Measurements from ENCODE around the gene ASB7. TPM values are rescaled to one million over a fixed set of nuclear protein-coding genes. Genes with fewer than 3 reads are reported as not detected.
"Not testable (repeated sequence)": the region's sequence is repeated elsewhere in the genome, so short reads cannot be mapped to it uniquely, and the experiment has no call there.

The ASB7 gene
- total and polyA plus RNA-seq, 3 experiments from 2014 or later, result 11.2 to 16.0 (median 14.9) TPM

DNA sequence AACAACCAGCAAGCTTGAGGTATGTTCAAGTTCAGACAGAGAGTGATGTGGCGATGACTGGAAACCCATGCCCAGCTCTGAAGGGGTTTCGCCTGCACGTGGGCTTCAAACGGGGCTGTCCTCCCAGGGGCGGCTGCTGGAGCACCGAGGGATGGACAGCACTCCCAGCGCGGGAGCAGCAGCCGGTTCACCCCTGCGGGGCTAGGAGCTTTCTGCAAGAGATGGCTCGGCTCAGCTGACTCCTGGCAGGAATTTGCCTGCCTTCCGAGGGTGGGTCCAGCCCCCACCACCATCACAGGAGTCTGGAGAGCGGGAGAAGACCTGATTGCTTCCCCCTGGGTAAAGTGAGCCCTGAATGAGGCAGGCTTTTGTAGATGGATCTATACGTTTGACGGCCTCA lies 66.9 kb downstream of the ASB7 start:
- H3K9me3 Mint-ChIP-seq, result peaks cover 0 to 6% (median 0%) of the 10 kb centered on the region in 5 donors
- CTCF ChIA-PET, result no interaction called here

DNA sequence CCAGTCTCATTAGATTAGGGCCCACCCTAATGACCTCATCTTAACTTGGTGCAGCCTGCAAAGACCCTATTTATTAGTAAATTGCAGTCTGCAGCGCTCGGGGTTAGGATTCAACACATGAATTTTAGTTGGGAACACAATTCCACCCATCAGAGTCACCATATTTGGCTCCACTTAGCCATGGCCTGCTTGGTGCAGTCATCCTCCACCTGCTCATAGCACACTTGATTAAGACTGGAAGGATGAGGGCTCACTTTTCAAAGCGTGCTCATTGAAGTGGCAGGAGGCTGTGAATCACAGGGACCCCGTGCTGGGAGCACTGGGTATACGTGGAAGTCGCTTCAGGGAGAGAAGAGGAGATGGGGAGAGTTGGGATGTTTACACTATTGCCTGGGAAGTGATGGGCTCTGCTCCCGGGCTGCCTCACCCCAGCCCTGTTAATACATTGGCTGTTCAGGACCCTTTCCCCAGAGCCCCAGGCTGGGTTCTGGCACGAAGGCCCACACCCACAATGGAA lies 68.2 kb downstream of the ASB7 start:
- no peak for DNase-seq
- Mint-ChIP-seq H3K36me3 (peaks cover 0 to 6% (median 0%) of the 10 kb centered on the region in 3 donors), H3K27ac (peak overlapping the region in 1 of 8 donors; percentile 5), H3K4me1 (no peaks in the 10 kb centered on the region), H3K27me3 (peaks cover 10 to 17% of the 10 kb centered on the region in 2 donors), H3K9me3 (peaks cover 0 to 9% (median 4%) of the 10 kb centered on the region in 5 donors), H3K4me3 (no peak overlapping the region)
- no peaks in the 10 kb centered on the region for H3K4me1 ChIP-seq (ENCODE audit: insufficient read depth, low read length)
- H3K36me3 ChIP-seq (ENCODE audit: insufficient read depth, low read length), result no peaks in the 10 kb centered on the region
- ChIA-PET POLR2A (no interaction called here), CTCF (no interaction called here)
- no peaks in the 10 kb centered on the region for H3K9me3 ChIP-seq (ENCODE audit: low read length)
- H3K27me3 ChIP-seq (ENCODE audit: insufficient read depth, low read length, poor library complexity, severe bottlenecking), result no peaks in the 10 kb centered on the region
- H3K27ac ChIP-seq (ENCODE audit: low read depth, low read length), result no peak overlapping the region
- no peak overlapping the region for H3K4me3 ChIP-seq (ENCODE audit: low read length)

More for the DNA sequence above, 66.9 kb downstream of the ASB7 start:
- DNase-seq, result no peak
- H3K27me3 Mint-ChIP-seq, result peaks cover 6 to 20% of the 10 kb centered on the region in 2 donors
- H3K36me3 Mint-ChIP-seq, result no peaks in the 10 kb centered on the region
- H3K4me3 ChIP-seq (ENCODE audit: low read length), result no peak overlapping the region
- no peak overlapping the region for H3K4me3 Mint-ChIP-seq
- H3K9me3 ChIP-seq (ENCODE audit: low read length), result no peaks in the 10 kb centered on the region
- H3K4me1 ChIP-seq (ENCODE audit: insufficient read depth, low read length), result no peaks in the 10 kb centered on the region
- H3K27ac ChIP-seq (ENCODE audit: low read depth, low read length), result no peak overlapping the region
- H3K36me3 ChIP-seq (ENCODE audit: insufficient read depth, low read length), result no peaks in the 10 kb centered on the region
- H3K27me3 ChIP-seq (ENCODE audit: insufficient read depth, low read length, poor library complexity, severe bottlenecking), result no peaks in the 10 kb centered on the region
- H3K4me1 Mint-ChIP-seq, result no peaks in the 10 kb centered on the region
- POLR2A ChIA-PET, result no interaction called here
- no peak overlapping the region for H3K27ac Mint-ChIP-seq

DNA sequence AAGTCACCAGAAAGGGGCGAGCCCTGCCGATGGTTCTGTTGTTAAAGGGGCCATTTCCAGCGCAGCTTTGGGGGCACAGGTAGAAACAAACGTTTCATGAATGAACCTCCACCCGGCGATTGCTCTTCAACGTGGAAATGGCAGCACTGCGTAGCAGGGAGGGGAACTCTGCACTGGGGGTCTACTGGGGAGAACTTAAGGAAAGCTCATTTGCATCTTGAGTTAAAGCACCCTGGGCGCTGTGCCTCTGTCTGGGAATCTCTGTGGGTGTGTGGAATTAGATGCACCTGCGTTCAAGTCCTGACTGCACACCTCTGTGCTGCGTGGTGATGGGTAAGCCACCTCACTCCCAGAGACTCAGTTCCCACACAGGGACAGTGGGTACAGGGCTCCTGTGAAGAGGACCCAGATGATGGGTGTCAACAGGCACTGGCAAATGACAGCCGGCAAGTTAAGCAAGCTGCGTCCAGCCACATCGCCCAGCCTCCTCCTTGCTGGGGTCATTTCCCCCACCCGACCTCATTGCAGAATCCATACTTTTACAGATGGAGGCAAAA lies 68.8 kb downstream of the ASB7 start:
- Mint-ChIP-seq H3K4me3 (no peak overlapping the region), H3K27me3 (peaks cover 10 to 16% of the 10 kb centered on the region in 2 donors), H3K9me3 (peaks cover 0 to 9% (median 6%) of the 10 kb centered on the region in 5 donors), H3K27ac (no peak overlapping the region), H3K4me1 (no peaks in the 10 kb centered on the region), H3K36me3 (peaks cover 0 to 6% (median 0%) of the 10 kb centered on the region in 3 donors)
- POLR2A ChIA-PET, result no interaction called here
- Histone ChIP-seq H3K27me3 (ENCODE audit: insufficient read depth, low read length, poor library complexity, severe bottlenecking) (no peaks in the 10 kb centered on the region), H3K36me3 (ENCODE audit: insufficient read depth, low read length) (no peaks in the 10 kb centered on the region), H3K4me1 (ENCODE audit: insufficient read depth, low read length) (no peaks in the 10 kb centered on the region), H3K27ac (ENCODE audit: low read depth, low read length) (no peak overlapping the region), H3K9me3 (ENCODE audit: low read length) (no peaks in the 10 kb centered on the region), H3K4me3 (ENCODE audit: low read length) (no peak overlapping the region)
- CTCF ChIA-PET, result no interaction called here
- no peak for DNase-seq

DNA sequence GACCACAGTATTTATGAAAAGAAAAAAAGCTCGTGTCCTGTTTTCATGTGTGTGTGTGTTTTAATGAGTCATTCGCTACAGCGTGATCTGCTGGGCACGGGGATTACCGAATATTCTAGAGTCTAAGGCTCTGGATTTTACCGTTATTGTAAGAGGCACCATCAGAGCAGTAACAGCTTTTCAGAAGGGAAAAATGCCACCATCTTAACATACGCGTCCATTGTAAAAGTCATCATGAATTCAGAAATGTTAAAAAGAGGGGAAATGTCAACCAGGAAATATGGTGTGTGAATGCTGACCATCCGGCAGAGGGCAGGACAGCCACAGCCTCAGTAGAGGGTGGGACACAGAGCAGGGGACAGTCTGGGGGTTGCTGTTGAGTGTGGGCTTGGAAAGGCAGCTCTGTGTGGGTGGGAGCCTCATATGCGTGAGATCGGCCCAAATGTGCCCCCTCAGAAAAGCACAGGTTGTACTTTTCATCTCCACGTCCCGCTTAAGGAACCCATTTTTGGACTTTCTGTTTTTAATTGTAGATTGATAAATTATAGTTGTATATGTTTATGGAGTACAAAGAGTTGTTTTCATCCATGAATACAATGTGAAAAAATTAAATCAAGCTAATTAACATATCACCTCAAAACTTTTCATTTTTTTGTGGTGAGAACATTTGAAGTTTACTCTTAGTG lies 69.6 kb downstream of the ASB7 start:
- Mint-ChIP-seq H3K27ac (peak overlapping the region in 1 of 8 donors; percentile 74), H3K9me3 (peaks cover 0 to 10% (median 6%) of the 10 kb centered on the region in 5 donors), H3K4me1 (no peaks in the 10 kb centered on the region), H3K4me3 (no peak overlapping the region), H3K27me3 (peaks cover 12 to 20% of the 10 kb centered on the region in 2 donors), H3K36me3 (peaks cover 0 to 6% (median 0%) of the 10 kb centered on the region in 3 donors)
- no peaks in the 10 kb centered on the region for H3K36me3 ChIP-seq (ENCODE audit: insufficient read depth, low read length)
- DNase-seq, result no peak
- CTCF ChIA-PET, result no interaction called here
- no peaks in the 10 kb centered on the region for H3K4me1 ChIP-seq (ENCODE audit: insufficient read depth, low read length)
- POLR2A ChIA-PET, result no interaction called here
- H3K27ac ChIP-seq (ENCODE audit: low read depth, low read length), result no peak overlapping the region
- H3K9me3 ChIP-seq (ENCODE audit: low read length), result no peaks in the 10 kb centered on the region
- H3K27me3 ChIP-seq (ENCODE audit: insufficient read depth, low read length, poor library complexity, severe bottlenecking), result no peaks in the 10 kb centered on the region
- H3K4me3 ChIP-seq (ENCODE audit: low read length), result no peak overlapping the region

DNA sequence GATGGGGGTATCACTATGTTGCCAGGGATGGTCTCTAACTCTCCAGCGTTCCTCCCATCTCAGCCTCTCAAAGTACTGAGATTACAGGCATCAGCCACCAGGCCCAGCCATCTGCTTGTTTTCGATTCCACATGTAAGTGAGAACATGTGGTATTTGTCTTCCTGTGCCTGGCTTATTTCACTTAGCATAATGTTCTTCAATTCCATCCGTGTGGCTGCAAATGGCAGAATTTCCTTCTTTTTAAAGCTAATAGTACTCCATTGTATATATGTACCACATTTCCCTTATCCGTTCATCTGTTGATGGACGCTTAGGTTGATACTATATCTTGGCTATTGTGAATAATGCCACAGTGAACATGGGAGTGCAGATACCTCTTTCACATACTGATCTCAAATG lies 70.6 kb downstream of the ASB7 start:
- H3K9me3 ChIP-seq (ENCODE audit: low read length), result no peaks in the 10 kb centered on the region
- Mint-ChIP-seq H3K36me3 (peaks cover 0 to 6% (median 0%) of the 10 kb centered on the region in 3 donors), H3K4me1 (no peaks in the 10 kb centered on the region), H3K27ac (no peak overlapping the region), H3K4me3 (no peak overlapping the region), H3K9me3 (peaks cover 0 to 10% (median 8%) of the 10 kb centered on the region in 5 donors), H3K27me3 (peaks cover 12 to 16% of the 10 kb centered on the region in 2 donors)
- no peaks in the 10 kb centered on the region for H3K36me3 ChIP-seq (ENCODE audit: insufficient read depth, low read length)
- H3K4me3 ChIP-seq (ENCODE audit: low read length), result no peak overlapping the region
- no peaks in the 10 kb centered on the region for H3K27me3 ChIP-seq (ENCODE audit: insufficient read depth, low read length, poor library complexity, severe bottlenecking)
- H3K27ac ChIP-seq (ENCODE audit: low read depth, low read length), result no peak overlapping the region
- POLR2A ChIA-PET, result no interaction called here
- CTCF ChIA-PET, result no interaction called here
- no peak for DNase-seq
- no peaks in the 10 kb centered on the region for H3K4me1 ChIP-seq (ENCODE audit: insufficient read depth, low read length)

DNA sequence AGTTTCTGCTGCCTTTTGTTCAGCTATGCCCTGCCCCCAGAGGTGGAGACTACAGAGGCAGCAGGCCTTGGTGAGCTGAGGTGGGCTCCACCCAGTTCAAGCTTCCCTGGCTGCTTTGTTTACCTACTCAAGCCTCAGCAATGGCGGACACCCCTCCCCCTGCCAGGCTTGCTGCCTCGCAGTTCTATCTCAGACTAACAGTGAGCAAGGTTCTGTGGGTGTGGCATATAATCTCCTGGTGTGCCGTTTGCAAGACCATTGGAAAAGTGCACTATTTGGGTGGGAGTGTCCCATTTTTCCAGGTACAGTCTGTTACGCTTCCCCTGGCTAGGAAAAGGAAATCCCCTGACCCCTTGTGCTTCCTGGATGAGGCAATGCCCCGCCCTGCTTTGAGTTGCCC lies 76.8 kb downstream of the ASB7 start:
- DNase-seq, result not testable (repeated sequence)

DNA sequence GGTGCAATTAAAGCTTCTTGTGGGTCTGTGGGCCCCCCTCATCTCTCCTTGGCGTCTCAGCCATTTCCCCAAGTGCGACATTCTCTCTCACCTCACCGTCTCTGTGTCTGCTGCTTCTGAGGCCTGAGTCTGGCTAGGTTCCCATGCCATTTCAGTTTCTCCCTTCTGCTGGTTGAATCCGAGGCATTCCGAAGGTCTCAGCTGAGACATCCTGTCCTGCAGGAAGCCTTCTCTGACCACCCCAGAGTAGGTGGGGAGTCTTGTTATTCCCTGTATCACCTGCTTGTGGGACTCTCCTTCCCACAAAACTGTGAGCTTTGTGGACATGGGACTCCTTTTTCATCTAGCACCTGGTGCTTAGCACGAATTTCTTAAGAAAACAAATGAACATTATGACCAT lies 78.3 kb downstream of the ASB7 start:
- Mint-ChIP-seq H3K27me3 (peaks cover 6 to 17% of the 10 kb centered on the region in 2 donors), H3K27ac (no peak overlapping the region), H3K36me3 (peaks cover 0 to 2% (median 0%) of the 10 kb centered on the region in 3 donors), H3K9me3 (peaks cover 0 to 9% (median 8%) of the 10 kb centered on the region in 5 donors), H3K4me1 (no peaks in the 10 kb centered on the region), H3K4me3 (no peak overlapping the region)
- Histone ChIP-seq H3K9me3 (ENCODE audit: low read length) (no peaks in the 10 kb centered on the region), H3K27me3 (ENCODE audit: insufficient read depth, low read length, poor library complexity, severe bottlenecking) (no peaks in the 10 kb centered on the region), H3K36me3 (ENCODE audit: insufficient read depth, low read length) (no peaks in the 10 kb centered on the region), H3K4me3 (ENCODE audit: low read length) (no peak overlapping the region), H3K4me1 (ENCODE audit: insufficient read depth, low read length) (no peaks in the 10 kb centered on the region), H3K27ac (ENCODE audit: low read depth, low read length) (no peak overlapping the region)
- ChIA-PET POLR2A (no interaction called here), CTCF (no interaction called here)
- no peak for DNase-seq

More for the DNA sequence above, 76.8 kb downstream of the ASB7 start:
- H3K9me3 ChIP-seq (ENCODE audit: low read length); H3K27ac ChIP-seq (ENCODE audit: low read depth, low read length); H3K27ac Mint-ChIP-seq; CTCF ChIA-PET; H3K27me3 ChIP-seq (ENCODE audit: insufficient read depth, low read length, poor library complexity, severe bottlenecking); H3K4me3 ChIP-seq (ENCODE audit: low read length); H3K36me3 ChIP-seq (ENCODE audit: insufficient read depth, low read length); H3K4me1 Mint-ChIP-seq; H3K36me3 Mint-ChIP-seq; H3K4me1 ChIP-seq (ENCODE audit: insufficient read depth, low read length); H3K4me3 Mint-ChIP-seq; POLR2A ChIA-PET: not testable (repeated sequence)
- Mint-ChIP-seq H3K27me3 (peaks cover 10 to 17% of the 10 kb centered on the region in 2 donors), H3K9me3 (peaks cover 0 to 13% (median 11%) of the 10 kb centered on the region in 5 donors)

DNA sequence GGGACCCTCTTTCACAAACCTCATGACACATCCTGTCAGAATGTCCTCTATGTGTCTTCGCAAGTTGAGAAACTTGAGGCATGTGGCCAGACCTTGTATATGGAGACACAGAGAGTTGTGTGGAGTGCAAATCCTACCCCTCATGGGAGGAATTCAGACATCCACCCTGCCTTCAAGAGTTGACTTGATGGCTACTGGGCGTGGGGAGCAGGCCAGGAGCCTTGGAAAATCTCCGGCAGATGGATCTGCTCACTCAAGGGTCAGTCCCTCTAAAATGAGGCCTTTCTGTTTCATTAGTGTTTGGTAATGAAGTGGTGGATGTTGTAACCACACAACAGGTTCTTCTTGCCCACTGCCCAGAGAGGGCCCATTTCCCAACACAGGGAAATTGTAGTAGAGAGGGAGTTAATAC lies 79.0 kb downstream of the ASB7 start:
- no peak overlapping the region for H3K4me3 Mint-ChIP-seq
- H3K27me3 ChIP-seq (ENCODE audit: insufficient read depth, low read length, poor library complexity, severe bottlenecking), result no peaks in the 10 kb centered on the region
- no peak overlapping the region for H3K27ac Mint-ChIP-seq
- ChIA-PET POLR2A (no interaction called here), CTCF (no interaction called here)
- H3K9me3 Mint-ChIP-seq, result peaks cover 0 to 9% (median 5%) of the 10 kb centered on the region in 5 donors
- H3K36me3 Mint-ChIP-seq, result peaks cover 0 to 2% (median 0%) of the 10 kb centered on the region in 3 donors
- H3K9me3 ChIP-seq (ENCODE audit: low read length), result no peaks in the 10 kb centered on the region
- H3K4me3 ChIP-seq (ENCODE audit: low read length), result no peak overlapping the region
- no peaks in the 10 kb centered on the region for H3K36me3 ChIP-seq (ENCODE audit: insufficient read depth, low read length)
- no peak overlapping the region for H3K27ac ChIP-seq (ENCODE audit: low read depth, low read length)
- DNase-seq, result no peak
- peaks cover 6 to 17% of the 10 kb centered on the region in 2 donors for H3K27me3 Mint-ChIP-seq
- no peaks in the 10 kb centered on the region for H3K4me1 Mint-ChIP-seq
- no peaks in the 10 kb centered on the region for H3K4me1 ChIP-seq (ENCODE audit: insufficient read depth, low read length)

Data from CD8-positive, alpha-beta memory T cell (primary cell).